Bronchial epithelial cell (primary cell): ENCODE measurements around the gene TUSC2. TPM values are rescaled to one million over a fixed set of nuclear protein-coding genes. Genes with fewer than 3 reads are reported as not detected.
A peak's percentile ranks its signal among the peaks of the same experiment; 100 is the strongest.

Experiments used
- DNase-seq: peaks from one replicate; pipeline ENCODE4 v3.0.0-alpha.2; 2010; ENCODE audit warnings: low read depth
- FAIRE-seq: peaks from 2 replicates; lab custom pipeline; 2011; peaks lifted over from hg19 to GRCh38; lab: Jason Lieb, UNC
- H3K27me3 ChIP-seq: 2 replicates; pipeline ENCODE4 v1.5.1; 2011; ENCODE audit warnings: low read length; ENCODE audit not compliant: control insufficient read depth, insufficient read depth
- H3K36me3 ChIP-seq: 2 replicates; pipeline ENCODE4 v1.5.1; 2011; ENCODE audit warnings: low read length; ENCODE audit not compliant: control insufficient read depth, insufficient read depth
- H3K4me3 ChIP-seq: 2 replicates; pipeline ENCODE4 v1.5.1; 2011; ENCODE audit warnings: mild to moderate bottlenecking, low read depth, low read length, control low read depth
- total RNA-seq: library from RNA; depleted of rRNA; stranded (reverse); fragments of >200 nt; gene quantifications from 2 replicates; pipeline ENCODE4 v1.2.1, GENCODE V29; 2014
- TF ChIP-seq, protein P1 (sequence below): IDR thresholded peaks from 2 replicates; pipeline ENCODE4 v1.5.1; 2011; ENCODE audit warnings: mild to moderate bottlenecking, moderate library complexity, low read length, control low read depth, inconsistent platforms; ENCODE audit not compliant: insufficient read depth, severe bottlenecking

The TUSC2 gene
- total RNA-seq, 1 donor from 2014 or later = 21.9 TPM

DNA sequence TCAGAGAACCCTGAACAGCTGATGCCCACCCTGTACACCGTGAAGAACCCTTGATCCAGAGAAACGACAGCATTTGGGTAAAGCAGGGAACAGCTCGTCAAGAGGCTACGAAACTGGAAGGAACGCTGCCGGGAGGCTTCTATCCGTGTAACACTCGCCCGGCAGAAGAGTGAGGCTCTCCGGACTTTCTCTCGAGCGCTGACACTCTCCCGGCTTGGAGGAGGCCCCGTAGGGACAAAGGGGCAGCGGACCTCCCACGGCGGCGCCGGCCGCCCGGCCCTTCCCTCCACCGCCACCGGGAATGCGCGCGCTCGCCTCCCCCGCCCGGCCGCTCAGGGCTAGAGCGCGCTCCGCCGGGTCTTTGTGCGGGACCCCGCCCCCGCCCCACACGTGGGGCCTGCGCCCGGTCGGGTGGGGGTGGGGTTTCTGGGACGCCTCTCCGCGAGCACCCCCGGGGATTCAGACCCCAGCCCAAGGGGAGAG lies 7.1 kb downstream of the TUSC2 start:
- DNase-seq (peak; percentile 43), FAIRE-seq (no peak)
- TF ChIP-seq, protein P1, sequence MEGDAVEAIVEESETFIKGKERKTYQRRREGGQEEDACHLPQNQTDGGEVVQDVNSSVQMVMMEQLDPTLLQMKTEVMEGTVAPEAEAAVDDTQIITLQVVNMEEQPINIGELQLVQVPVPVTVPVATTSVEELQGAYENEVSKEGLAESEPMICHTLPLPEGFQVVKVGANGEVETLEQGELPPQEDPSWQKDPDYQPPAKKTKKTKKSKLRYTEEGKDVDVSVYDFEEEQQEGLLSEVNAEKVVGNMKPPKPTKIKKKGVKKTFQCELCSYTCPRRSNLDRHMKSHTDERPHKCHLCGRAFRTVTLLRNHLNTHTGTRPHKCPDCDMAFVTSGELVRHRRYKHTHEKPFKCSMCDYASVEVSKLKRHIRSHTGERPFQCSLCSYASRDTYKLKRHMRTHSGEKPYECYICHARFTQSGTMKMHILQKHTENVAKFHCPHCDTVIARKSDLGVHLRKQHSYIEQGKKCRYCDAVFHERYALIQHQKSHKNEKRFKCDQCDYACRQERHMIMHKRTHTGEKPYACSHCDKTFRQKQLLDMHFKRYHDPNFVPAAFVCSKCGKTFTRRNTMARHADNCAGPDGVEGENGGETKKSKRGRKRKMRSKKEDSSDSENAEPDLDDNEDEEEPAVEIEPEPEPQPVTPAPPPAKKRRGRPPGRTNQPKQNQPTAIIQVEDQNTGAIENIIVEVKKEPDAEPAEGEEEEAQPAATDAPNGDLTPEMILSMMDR = no peak
- Histone ChIP-seq H3K27me3 (no peaks in the 10 kb centered on the region), H3K36me3 (peaks cover 27% of the 10 kb centered on the region), H3K4me3 (peak overlapping the region; percentile 61)

DNA sequence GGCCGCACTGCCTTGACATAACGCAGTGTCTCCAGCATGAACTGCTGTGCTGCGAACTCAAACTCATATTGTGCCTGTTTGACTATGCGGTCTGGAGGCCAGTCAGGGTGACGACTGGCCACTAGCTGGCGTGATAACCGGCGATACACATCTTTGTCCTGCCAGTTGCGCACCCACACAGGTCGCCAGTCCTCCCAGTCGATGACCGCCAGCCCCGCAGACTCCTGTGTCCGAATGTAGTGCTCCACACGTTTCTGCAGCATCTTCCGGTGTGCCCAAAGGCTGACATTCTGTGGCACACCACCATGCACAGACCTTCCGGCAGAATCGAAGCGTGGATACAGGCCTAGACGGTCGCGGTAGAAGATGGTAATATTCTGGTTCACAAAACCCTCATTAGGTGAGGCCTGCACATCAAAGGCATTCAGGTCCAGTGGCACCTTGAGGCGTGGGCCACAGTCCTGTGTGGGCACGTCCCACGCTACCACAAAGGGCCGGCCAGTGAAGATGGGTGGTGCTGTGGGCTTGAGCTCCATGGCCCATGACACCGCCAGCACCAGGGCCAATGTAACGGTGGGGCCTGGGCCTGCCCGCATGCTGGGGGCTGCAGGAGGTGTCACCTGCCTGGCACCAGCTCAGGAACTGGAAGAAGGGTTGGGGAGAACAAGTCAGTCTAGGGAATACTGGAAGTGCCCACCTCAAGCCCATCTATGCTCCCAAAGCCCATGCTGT lies 8.0 kb downstream of the TUSC2 start:
- H3K36me3 ChIP-seq = peaks cover 26% of the 10 kb centered on the region
- no peak for FAIRE-seq
- TF ChIP-seq, protein P1 = no peak
- no peaks in the 10 kb centered on the region for H3K27me3 ChIP-seq
- H3K4me3 ChIP-seq = peak overlapping the region; percentile 61
- no peak for DNase-seq

DNA sequence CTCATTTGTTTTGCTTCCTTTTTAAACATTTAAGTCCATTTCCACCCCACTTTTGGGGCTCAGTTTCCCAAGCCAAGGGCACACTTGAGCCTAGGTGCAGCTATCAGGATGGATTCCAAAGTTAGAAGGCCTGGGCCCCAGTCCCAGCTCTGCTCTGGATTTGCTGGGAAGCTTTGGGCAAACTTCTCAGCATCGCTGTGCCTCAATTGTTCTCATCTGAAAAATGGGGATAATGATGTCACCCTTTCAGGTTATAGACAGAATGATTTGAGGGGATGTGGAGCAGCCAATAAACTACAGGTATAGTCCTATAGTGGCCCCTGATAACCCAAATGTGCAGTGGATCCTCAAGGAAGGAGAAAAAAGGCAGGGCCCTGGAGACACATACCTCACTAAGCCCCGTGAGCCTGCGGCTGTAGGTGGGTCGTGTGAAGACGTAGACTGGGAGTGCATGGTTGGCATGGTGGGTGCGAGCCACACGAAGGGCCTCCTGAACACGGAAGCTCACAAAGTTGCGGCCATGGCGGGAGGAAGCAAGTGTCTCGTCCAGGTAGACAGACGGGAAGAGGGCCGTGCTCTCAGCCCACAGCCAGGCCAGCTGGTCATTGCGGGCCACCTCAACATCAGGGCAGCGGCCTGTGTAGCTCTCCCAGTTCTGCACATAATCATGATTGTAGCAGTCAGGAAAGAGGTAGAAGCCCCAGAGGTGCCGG lies 8.7 kb downstream of the TUSC2 start:
- FAIRE-seq (peak; percentile 72), DNase-seq (no peak)
- H3K27me3 ChIP-seq = no peaks in the 10 kb centered on the region
- no peak overlapping the region for H3K4me3 ChIP-seq
- peaks cover 26% of the 10 kb centered on the region for H3K36me3 ChIP-seq
- TF ChIP-seq, protein P1 = no peak

DNA sequence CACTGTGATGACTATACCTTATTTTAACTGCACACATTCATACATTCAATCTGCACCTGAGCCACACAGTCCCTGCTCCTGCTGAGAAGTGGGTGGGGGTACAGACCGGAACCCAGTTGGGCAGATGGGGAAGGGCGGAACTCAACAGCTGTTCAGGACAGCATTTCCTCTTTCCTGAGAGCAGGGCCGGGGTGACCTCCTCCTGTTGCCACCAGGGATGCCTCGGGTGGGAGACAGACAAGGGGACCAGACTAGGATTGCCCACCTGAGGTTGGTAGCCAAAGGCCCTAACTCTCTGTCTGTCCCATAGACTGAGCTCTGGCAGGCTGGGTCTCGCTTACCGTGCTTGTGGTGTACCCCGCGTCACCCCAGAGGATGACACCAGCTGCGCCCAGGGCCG lies 9.4 kb downstream of the TUSC2 start:
- no peak for DNase-seq
- FAIRE-seq = peak; percentile 79
- TF ChIP-seq, protein P1 = no peak

DNA sequence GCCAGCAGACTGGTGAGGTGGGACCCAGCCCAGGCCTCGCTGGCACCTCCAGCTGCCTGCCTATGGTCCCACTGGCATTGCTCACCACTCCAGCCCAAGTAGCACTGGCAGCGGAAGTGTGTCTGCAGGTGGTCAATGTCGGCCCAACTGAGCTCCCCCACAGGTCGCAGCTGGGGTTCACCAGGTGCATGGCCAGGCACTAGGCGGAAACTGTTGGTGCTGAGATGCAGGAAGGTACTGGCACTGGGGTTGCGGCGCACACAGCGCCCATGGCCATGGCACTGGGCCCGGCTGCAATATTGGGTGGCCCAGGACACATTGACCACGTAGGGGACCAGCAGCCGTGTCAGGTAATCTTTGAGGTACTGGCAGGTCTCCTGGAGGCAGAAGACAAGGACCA lies 9.9 kb downstream of the TUSC2 start:
- DNase-seq (no peak), FAIRE-seq (no peak)
- TF ChIP-seq, protein P1 = no peak
- no peak overlapping the region for H3K4me3 ChIP-seq
- H3K27me3 ChIP-seq = no peaks in the 10 kb centered on the region
- H3K36me3 ChIP-seq = peaks cover 26% of the 10 kb centered on the region

More for the DNA sequence above, 9.4 kb downstream of the TUSC2 start:
- Histone ChIP-seq H3K27me3 (no peaks in the 10 kb centered on the region), H3K4me3 (no peak overlapping the region), H3K36me3 (peaks cover 26% of the 10 kb centered on the region)
